Activated naive CD4-positive, alpha-beta T cell treated with anti-CD3 and anti-CD28 coated beads, Interleukin-2, amount 50 U/mL, for 72 hours (primary cell): ENCODE measurements around the gene NPAS2. TPM values are rescaled to one million over a fixed set of nuclear protein-coding genes. Genes with fewer than 3 reads are reported as not detected.

ENCODE experiments used
- ATAC-seq, 2 donors: fragments of 150-1000 bp; cut with Tn5 transposase; 2 replicates each; pipeline ENCODE4 v1.10.0; 2021; ENCODE audit warnings: mild to moderate bottlenecking in 2 of 2, moderate library complexity in 2 of 2
- DNase-seq, 2 donors: peaks; one replicate each; pipeline ENCODE4 v3.0.0; 2021 to 2022; ENCODE audit warnings: low spot score in 2 of 2
- H3K27ac Mint-ChIP-seq, 2 donors: one replicate each; pipeline ENCODE4 v1.8.0; 2022; ENCODE audit warnings: mild to moderate bottlenecking in 2 of 2, mixed read lengths in 2 of 2
- H3K36me3 Mint-ChIP-seq, 2 donors: one replicate each; pipeline ENCODE4 v1.8.0; 2022; ENCODE audit warnings: mixed read lengths in 2 of 2
- H3K9me3 Mint-ChIP-seq, 2 donors: one replicate each; pipeline ENCODE4 v1.8.0; 2022; ENCODE audit warnings: mixed read lengths in 2 of 2
- total RNA-seq, 2 donors: library from RNA; stranded (reverse); gene quantifications; one replicate each; pipeline ENCODE4 v1.2.3, GENCODE V29; 2022

Gene NPAS2
- total RNA-seq, 2 donors from 2014 or later: 3.1 to 20.9 TPM

- Mint-ChIP-seq H3K9me3 (peaks cover 0 to 9% of the 10 kb centered on the region in 2 donors), H3K36me3 (peaks cover 0 to 26% of the 10 kb centered on the region in 2 donors), H3K27ac (no peak overlapping the region)
- no peak for ATAC-seq
- no peak for DNase-seq
These were observed 11.3 kb downstream of the NPAS2 start for GRCh38 chr2:100831158-100831750.

GRCh38 chr2:100831831-100832230 lies 11.9 kb downstream of the NPAS2 start:
- H3K9me3 Mint-ChIP-seq: peaks cover 0 to 9% of the 10 kb centered on the region in 2 donors
- DNase-seq: no peak
- peak overlapping the region in 1 of 2 donors; percentile 3 for H3K27ac Mint-ChIP-seq
- no peak for ATAC-seq
- H3K36me3 Mint-ChIP-seq: peaks cover 0 to 26% of the 10 kb centered on the region in 2 donors

- Mint-ChIP-seq H3K27ac (no peak overlapping the region), H3K36me3 (peaks cover 0 to 15% of the 10 kb centered on the region in 2 donors)
These were observed 12.9 kb downstream of the NPAS2 start for GRCh38 chr2:100832885-100833284.

GRCh38 chr2:100833331-100833730 lies 13.4 kb downstream of the NPAS2 start:
- Mint-ChIP-seq H3K36me3 (peaks cover 0 to 11% of the 10 kb centered on the region in 2 donors), H3K27ac (no peak overlapping the region), H3K9me3 (no peaks in the 10 kb centered on the region)
- ATAC-seq (no peak), DNase-seq (no peak)

More at GRCh38 chr2:100832885-100833284, 12.9 kb downstream of the NPAS2 start:
- ATAC-seq: no peak
- peaks cover 0 to 3% of the 10 kb centered on the region in 2 donors for H3K9me3 Mint-ChIP-seq
- no peak for DNase-seq

- H3K9me3 Mint-ChIP-seq: no peaks in the 10 kb centered on the region
- ATAC-seq (no peak), DNase-seq (no peak)
- no peak overlapping the region for H3K27ac Mint-ChIP-seq
- peaks cover 0 to 4% of the 10 kb centered on the region in 2 donors for H3K36me3 Mint-ChIP-seq
These were observed 14.3 kb downstream of the NPAS2 start for GRCh38 chr2:100834221-100834620.

GRCh38 chr2:100835006-100835659 lies 15.2 kb downstream of the NPAS2 start:
- H3K9me3 Mint-ChIP-seq: no peaks in the 10 kb centered on the region
- no peak overlapping the region for H3K27ac Mint-ChIP-seq
- ATAC-seq: no peak
- no peak for DNase-seq
- H3K36me3 Mint-ChIP-seq: peaks cover 0 to 4% of the 10 kb centered on the region in 2 donors

- ATAC-seq (no peak), DNase-seq (no peak)
- H3K36me3 Mint-ChIP-seq: peaks cover 5 to 11% of the 10 kb centered on the region in 2 donors
- no peak overlapping the region for H3K27ac Mint-ChIP-seq
- peaks cover 6 to 7% of the 10 kb centered on the region in 2 donors for H3K9me3 Mint-ChIP-seq
These were observed 20.6 kb downstream of the NPAS2 start for GRCh38 chr2:100840519-100840918.

- H3K9me3 Mint-ChIP-seq: peaks cover 6 to 7% of the 10 kb centered on the region in 2 donors
- ATAC-seq (peak in 1 of 2 donors; percentile 58), DNase-seq (no peak)
These were observed 22.4 kb downstream of the NPAS2 start for GRCh38 chr2:100842241-100842922.

GRCh38 chr2:100844514-100844913 lies 24.6 kb downstream of the NPAS2 start:
- peaks cover 5 to 11% of the 10 kb centered on the region in 2 donors for H3K36me3 Mint-ChIP-seq
- ATAC-seq: peak in 1 of 2 donors; percentile 73
- H3K9me3 Mint-ChIP-seq: peaks cover 6 to 7% of the 10 kb centered on the region in 2 donors
- no peak for DNase-seq
- H3K27ac Mint-ChIP-seq: peak overlapping the region in 1 of 2 donors; percentile 72

More at GRCh38 chr2:100842241-100842922, 22.4 kb downstream of the NPAS2 start:
- Mint-ChIP-seq H3K36me3 (peaks cover 5 to 11% of the 10 kb centered on the region in 2 donors), H3K27ac (no peak overlapping the region)

GRCh38 chr2:100845141-100845991 lies 25.4 kb downstream of the NPAS2 start:
- H3K27ac Mint-ChIP-seq: no peak overlapping the region
- peaks cover 5 to 11% of the 10 kb centered on the region in 2 donors for H3K36me3 Mint-ChIP-seq
- peaks cover 6 to 7% of the 10 kb centered on the region in 2 donors for H3K9me3 Mint-ChIP-seq
- ATAC-seq: no peak
- no peak for DNase-seq

- ATAC-seq (no peak), DNase-seq (no peak)
- Mint-ChIP-seq H3K9me3 (peaks cover 6 to 7% of the 10 kb centered on the region in 2 donors), H3K36me3 (peaks cover 5 to 11% of the 10 kb centered on the region in 2 donors), H3K27ac (no peak overlapping the region)
These were observed 26.8 kb downstream of the NPAS2 start for GRCh38 chr2:100846716-100847115.

- no peak overlapping the region for H3K27ac Mint-ChIP-seq
- no peaks in the 10 kb centered on the region for H3K36me3 Mint-ChIP-seq
- H3K9me3 Mint-ChIP-seq: no peaks in the 10 kb centered on the region
These were observed 32.5 kb downstream of the NPAS2 start for GRCh38 chr2:100852447-100852846.

GRCh38 chr2:100852999-100853908 lies 33.3 kb downstream of the NPAS2 start:
- Mint-ChIP-seq H3K36me3 (no peaks in the 10 kb centered on the region), H3K9me3 (no peaks in the 10 kb centered on the region), H3K27ac (no peak overlapping the region)
- no peak for ATAC-seq
- no peak for DNase-seq

More at GRCh38 chr2:100852447-100852846, 32.5 kb downstream of the NPAS2 start:
- ATAC-seq (no peak), DNase-seq (no peak)

- ATAC-seq (no peak), DNase-seq (no peak)
- H3K36me3 Mint-ChIP-seq: no peaks in the 10 kb centered on the region
- H3K9me3 Mint-ChIP-seq: no peaks in the 10 kb centered on the region
- peak overlapping the region in 1 of 2 donors; percentile 52 for H3K27ac Mint-ChIP-seq
These were observed 34.2 kb downstream of the NPAS2 start for GRCh38 chr2:100853909-100854810.

GRCh38 chr2:100855084-100855483 lies 35.1 kb downstream of the NPAS2 start:
- no peaks in the 10 kb centered on the region for H3K9me3 Mint-ChIP-seq
- no peak for ATAC-seq
- H3K27ac Mint-ChIP-seq: no peak overlapping the region
- H3K36me3 Mint-ChIP-seq: no peaks in the 10 kb centered on the region
- no peak for DNase-seq
